Nephron (organoid): ENCODE measurements around the gene RBM10.

Experiments used
- H3K27ac Mint-ChIP-seq, 3 experiments: 2 replicates each; pipeline ENCODE4 v1.8.0; 2020; ENCODE audit warnings: mixed read lengths in 3 of 3, mild to moderate bottlenecking in 2 of 3, moderate library complexity in 1 of 3
- H3K27me3 Mint-ChIP-seq: 2 replicates; pipeline ENCODE4 v1.8.0; 2021; ENCODE audit warnings: low read depth, mild to moderate bottlenecking, moderate library complexity, mixed read lengths
- H3K36me3 Mint-ChIP-seq: 2 replicates; pipeline ENCODE4 v1.8.0; 2020; ENCODE audit warnings: low read depth, mixed read lengths
- H3K4me1 Mint-ChIP-seq: 2 replicates; pipeline ENCODE4 v1.8.0; 2020; ENCODE audit warnings: mixed read lengths
- H3K4me3 Mint-ChIP-seq, 3 experiments: 2 replicates each; pipeline ENCODE4 v1.8.0; 2020; ENCODE audit warnings: mild to moderate bottlenecking in 3 of 3, mixed read lengths in 3 of 3, moderate library complexity in 2 of 3
- H3K9me3 Mint-ChIP-seq: 2 replicates; pipeline ENCODE4 v1.8.0; 2020; ENCODE audit warnings: mixed read lengths
- TF ChIP-seq, protein P1 (sequence below), 3 experiments: fragments of 200-600 bp; sonication (generic); IDR thresholded peaks; one replicate each; pipeline ENCODE4 v1.5.0; 2021; ENCODE audit warnings: antibody characterized with exemption in 3 of 3; ENCODE audit not compliant: unreplicated experiment in 3 of 3

RBM10 gene

DNA sequence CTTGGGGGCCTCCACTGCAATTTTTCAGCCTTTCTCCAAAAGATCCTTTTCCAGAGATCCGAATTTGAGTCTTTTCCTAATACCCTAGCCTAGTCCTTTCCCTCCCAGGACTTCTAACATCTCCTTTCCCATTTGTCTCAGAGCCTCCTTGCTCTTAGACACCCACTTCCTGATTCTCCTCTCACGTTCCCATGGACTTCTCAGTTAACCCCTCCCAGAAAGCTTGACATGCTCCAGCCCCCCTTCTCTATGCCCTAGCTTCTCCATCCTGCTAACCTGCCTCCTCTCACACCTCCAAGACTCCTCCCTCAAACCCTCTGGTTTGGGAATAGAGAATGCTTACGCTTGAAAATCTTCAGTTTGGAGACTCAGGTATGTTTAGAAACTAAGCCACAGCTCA, 51.1 kb downstream of the RBM10 start:
- peak overlapping the region; percentile 98 to 99 (median 99) for H3K4me3 Mint-ChIP-seq
- peaks cover 55% of the 10 kb centered on the region for H3K36me3 Mint-ChIP-seq
- no peaks in the 10 kb centered on the region for H3K9me3 Mint-ChIP-seq
- H3K4me1 Mint-ChIP-seq = peaks cover 61% of the 10 kb centered on the region
- TF ChIP-seq, protein P1, sequence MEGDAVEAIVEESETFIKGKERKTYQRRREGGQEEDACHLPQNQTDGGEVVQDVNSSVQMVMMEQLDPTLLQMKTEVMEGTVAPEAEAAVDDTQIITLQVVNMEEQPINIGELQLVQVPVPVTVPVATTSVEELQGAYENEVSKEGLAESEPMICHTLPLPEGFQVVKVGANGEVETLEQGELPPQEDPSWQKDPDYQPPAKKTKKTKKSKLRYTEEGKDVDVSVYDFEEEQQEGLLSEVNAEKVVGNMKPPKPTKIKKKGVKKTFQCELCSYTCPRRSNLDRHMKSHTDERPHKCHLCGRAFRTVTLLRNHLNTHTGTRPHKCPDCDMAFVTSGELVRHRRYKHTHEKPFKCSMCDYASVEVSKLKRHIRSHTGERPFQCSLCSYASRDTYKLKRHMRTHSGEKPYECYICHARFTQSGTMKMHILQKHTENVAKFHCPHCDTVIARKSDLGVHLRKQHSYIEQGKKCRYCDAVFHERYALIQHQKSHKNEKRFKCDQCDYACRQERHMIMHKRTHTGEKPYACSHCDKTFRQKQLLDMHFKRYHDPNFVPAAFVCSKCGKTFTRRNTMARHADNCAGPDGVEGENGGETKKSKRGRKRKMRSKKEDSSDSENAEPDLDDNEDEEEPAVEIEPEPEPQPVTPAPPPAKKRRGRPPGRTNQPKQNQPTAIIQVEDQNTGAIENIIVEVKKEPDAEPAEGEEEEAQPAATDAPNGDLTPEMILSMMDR (IDR thresholded peaks at IDR 0.05; ENCODE audit: unreplicated experiment in 3 of 3) = no peak
- H3K27ac Mint-ChIP-seq = peak overlapping the region; percentile 82 to 93 (median 86)
- H3K27me3 Mint-ChIP-seq = no peaks in the 10 kb centered on the region

DNA sequence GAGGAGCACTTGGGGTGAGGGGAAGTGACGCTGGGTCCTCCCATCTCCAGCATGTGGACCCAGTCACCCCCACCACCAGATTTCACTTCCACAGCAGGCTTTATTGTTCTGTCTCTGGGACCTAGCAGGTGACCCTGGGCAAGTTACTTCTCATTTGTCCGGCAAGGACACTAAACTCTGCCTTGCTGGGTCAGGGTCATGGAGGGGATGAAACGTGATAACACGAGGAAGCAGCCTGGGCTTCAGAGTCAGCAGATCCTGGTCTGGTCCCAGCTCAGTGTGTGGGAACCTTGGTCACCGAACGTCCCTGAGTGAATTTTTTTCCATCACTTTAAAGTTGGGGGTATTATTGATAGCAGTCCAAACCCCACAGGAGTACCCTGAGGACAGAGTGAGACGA, 52.5 kb downstream of the RBM10 start:
- Mint-ChIP-seq H3K4me1 (peaks cover 61% of the 10 kb centered on the region), H3K4me3 (peak overlapping the region; percentile 98 to 99 (median 99)), H3K27ac (peak overlapping the region in 2 of 3 experiments; percentile 82 to 93)

DNA sequence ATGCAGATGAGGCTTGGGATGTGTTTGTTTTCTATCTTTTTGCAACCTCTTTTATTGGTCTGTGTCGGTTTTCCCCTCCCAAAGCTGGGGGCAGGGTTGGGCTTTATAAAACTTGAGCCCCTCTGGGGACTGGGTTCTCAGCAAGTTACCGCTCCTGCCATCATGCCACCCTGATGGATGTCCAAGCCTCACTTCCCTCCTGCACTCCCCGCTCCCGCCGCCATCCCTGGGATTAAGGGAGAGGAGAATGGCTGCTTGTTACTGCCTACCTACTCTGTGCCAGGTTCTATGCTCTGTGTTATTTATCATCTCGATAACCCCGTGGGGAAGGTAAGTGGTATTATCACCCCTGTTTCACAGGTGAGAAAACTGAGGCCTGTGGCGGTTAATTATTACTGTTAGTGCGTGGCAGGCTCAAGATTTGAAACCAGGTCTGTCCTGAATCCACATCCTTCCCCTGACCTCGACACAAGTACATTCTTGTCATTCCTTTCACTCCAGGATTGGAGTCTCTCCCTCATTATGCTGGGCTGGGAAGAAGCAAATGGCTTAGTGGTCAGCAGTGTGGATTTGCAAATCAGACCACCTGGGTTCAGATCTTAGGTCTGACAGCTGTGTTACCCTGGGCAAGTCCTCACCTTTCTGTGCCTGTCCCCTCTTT, 53.1 kb downstream of the RBM10 start:
- Mint-ChIP-seq H3K27me3 (no peaks in the 10 kb centered on the region), H3K4me3 (peak overlapping the region; percentile 98 to 99 (median 99)), H3K36me3 (peaks cover 76% of the 10 kb centered on the region), H3K9me3 (no peaks in the 10 kb centered on the region), H3K4me1 (peaks cover 61% of the 10 kb centered on the region), H3K27ac (peak overlapping the region in 1 of 3 experiments; percentile 93)
- TF ChIP-seq, protein P1 (IDR thresholded peaks at IDR 0.05; ENCODE audit: unreplicated experiment in 3 of 3) = no peak

More for the DNA sequence above, 52.5 kb downstream of the RBM10 start:
- TF ChIP-seq, protein P1 (IDR thresholded peaks at IDR 0.05; ENCODE audit: unreplicated experiment in 3 of 3) = no peak
- Mint-ChIP-seq H3K36me3 (peaks cover 70% of the 10 kb centered on the region), H3K27me3 (no peaks in the 10 kb centered on the region), H3K9me3 (no peaks in the 10 kb centered on the region)

DNA sequence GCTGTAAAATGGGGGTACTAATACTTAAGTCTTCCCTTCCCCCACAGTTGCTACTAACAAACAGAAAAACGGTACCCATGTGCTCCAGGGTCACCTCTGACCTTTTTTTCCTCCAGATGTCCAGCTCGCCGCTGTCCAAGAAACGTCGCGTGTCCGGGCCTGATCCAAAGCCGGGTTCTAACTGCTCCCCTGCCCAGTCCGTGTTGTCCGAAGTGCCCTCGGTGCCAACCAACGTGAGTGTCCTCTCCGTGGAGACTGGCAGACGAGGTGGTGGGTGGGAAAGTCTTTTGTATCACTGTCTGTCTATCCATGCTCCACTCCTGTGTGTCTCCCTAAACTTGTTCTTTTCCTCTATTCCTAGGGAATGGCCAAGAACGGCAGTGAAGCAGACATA, 53.7 kb downstream of the RBM10 start:
- H3K4me3 Mint-ChIP-seq = peak overlapping the region; percentile 29 to 99 (median 98)
- no peaks in the 10 kb centered on the region for H3K9me3 Mint-ChIP-seq
- peak overlapping the region in 2 of 3 experiments; percentile 59 to 93 for H3K27ac Mint-ChIP-seq
- peaks cover 80% of the 10 kb centered on the region for H3K36me3 Mint-ChIP-seq
- peaks cover 56% of the 10 kb centered on the region for H3K4me1 Mint-ChIP-seq
- no peaks in the 10 kb centered on the region for H3K27me3 Mint-ChIP-seq
- TF ChIP-seq, protein P1 (IDR thresholded peaks at IDR 0.05; ENCODE audit: unreplicated experiment in 3 of 3) = no peak

DNA sequence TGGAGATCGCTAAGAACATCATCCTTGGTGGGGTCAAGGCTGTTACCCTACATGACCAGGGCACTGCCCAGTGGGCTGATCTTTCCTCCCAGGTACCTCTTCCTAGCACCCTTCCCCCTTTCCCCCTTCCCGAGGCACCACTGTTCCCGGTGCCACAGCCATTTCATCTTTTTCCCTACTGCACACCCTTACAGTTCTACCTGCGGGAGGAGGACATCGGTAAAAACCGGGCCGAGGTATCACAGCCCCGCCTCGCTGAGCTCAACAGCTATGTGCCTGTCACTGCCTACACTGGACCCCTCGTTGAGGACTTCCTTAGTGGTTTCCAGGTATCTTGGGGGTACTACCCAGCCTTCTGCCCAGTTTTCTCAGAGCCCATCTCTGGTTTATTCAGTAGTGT, 54.3 kb downstream of the RBM10 start:
- no peaks in the 10 kb centered on the region for H3K27me3 Mint-ChIP-seq
- H3K27ac Mint-ChIP-seq = peak overlapping the region in 1 of 3 experiments; percentile 59
- TF ChIP-seq, protein P1 (IDR thresholded peaks at IDR 0.05; ENCODE audit: unreplicated experiment in 3 of 3) = no peak
- H3K9me3 Mint-ChIP-seq = no peaks in the 10 kb centered on the region
- no peak overlapping the region for H3K4me3 Mint-ChIP-seq
- peaks cover 53% of the 10 kb centered on the region for H3K4me1 Mint-ChIP-seq
- H3K36me3 Mint-ChIP-seq = peaks cover 85% of the 10 kb centered on the region
